RWPE2 (cell line): ENCODE measurements around the gene RIMS1.

Experiments used
- ATAC-seq: fragments of 200-7000 bp; cut with Tn5 transposase; 3 replicates; pipeline ENCODE4 v1.9.1; 2021; ENCODE audit warnings: low read depth
- DNase-seq: peaks from one replicate; pipeline ENCODE4 v3.0.0-alpha.2; 2020; ENCODE audit warnings: low spot score
- H3K27ac ChIP-seq: fragments of 450-650 bp; 2 replicates; pipeline ENCODE4 v1.5.1; 2017; ENCODE audit warnings: mild to moderate bottlenecking; ENCODE audit not compliant: poor library complexity, severe bottlenecking
- H3K27me3 ChIP-seq: fragments of 250-450 bp; sonication (Bioruptor Pico); 2 replicates; pipeline ENCODE4 v1.5.1; 2021; ENCODE audit warnings: mild to moderate bottlenecking, moderate library complexity; ENCODE audit not compliant: insufficient read depth, poor library complexity, severe bottlenecking
- H3K36me3 ChIP-seq: fragments of 250-450 bp; sonication (Bioruptor Pico); 2 replicates; pipeline ENCODE4 v1.5.1; 2020; ENCODE audit warnings: low read depth, mild to moderate bottlenecking, moderate library complexity
- H3K4me1 ChIP-seq: fragments of 250-450 bp; sonication (Bioruptor Pico); 2 replicates; pipeline ENCODE4 v1.5.1; 2021; ENCODE audit warnings: mild to moderate bottlenecking, moderate library complexity; ENCODE audit not compliant: insufficient read depth, poor library complexity, severe bottlenecking
- H3K4me3 ChIP-seq: fragments of 250-450 bp; sonication (Bioruptor Pico); 2 replicates; pipeline ENCODE4 v1.5.1; 2021; ENCODE audit warnings: mild to moderate bottlenecking, moderate library complexity; ENCODE audit not compliant: severe bottlenecking
- H3K9me3 ChIP-seq: fragments of 250-450 bp; sonication (Bioruptor Pico); 2 replicates; pipeline ENCODE4 v1.5.1; 2021; ENCODE audit warnings: mild to moderate bottlenecking, moderate library complexity; ENCODE audit not compliant: severe bottlenecking
- CTCF ChIP-seq: fragments of 450-650 bp; IDR thresholded peaks from one replicate; pipeline ENCODE4 v1.5.1; 2017; ENCODE audit warnings: mild to moderate bottlenecking, moderate library complexity; ENCODE audit not compliant: poor library complexity, severe bottlenecking

Gene RIMS1

DNA sequence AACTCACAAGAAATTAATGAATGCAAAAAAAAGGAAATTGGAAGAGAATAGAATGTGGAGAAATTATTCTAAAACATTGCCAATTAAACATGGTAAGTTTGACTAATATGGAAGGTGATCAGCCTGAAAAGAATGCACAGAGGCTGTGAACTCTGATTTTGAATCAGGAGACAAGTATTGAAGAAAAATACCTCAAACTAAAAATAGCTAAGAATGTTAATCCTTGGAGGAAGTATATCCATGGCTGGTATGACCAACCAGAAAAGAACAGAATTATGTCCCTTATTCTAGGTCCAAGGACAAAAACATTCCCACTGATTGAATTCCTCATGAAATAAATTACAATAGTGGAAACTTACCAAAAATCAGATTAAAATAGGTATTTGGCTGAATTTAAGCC lies 7.3 kb upstream of the RIMS1 start:
- Histone ChIP-seq H3K27ac (no peak overlapping the region), H3K4me1 (no peaks in the 10 kb centered on the region), H3K4me3 (no peak overlapping the region), H3K27me3 (peaks cover 5% of the 10 kb centered on the region), H3K9me3 (no peaks in the 10 kb centered on the region), H3K36me3 (no peaks in the 10 kb centered on the region)
- DNase-seq (no peak), ATAC-seq (no peak)
- TF ChIP-seq CTCF = no peak

DNA sequence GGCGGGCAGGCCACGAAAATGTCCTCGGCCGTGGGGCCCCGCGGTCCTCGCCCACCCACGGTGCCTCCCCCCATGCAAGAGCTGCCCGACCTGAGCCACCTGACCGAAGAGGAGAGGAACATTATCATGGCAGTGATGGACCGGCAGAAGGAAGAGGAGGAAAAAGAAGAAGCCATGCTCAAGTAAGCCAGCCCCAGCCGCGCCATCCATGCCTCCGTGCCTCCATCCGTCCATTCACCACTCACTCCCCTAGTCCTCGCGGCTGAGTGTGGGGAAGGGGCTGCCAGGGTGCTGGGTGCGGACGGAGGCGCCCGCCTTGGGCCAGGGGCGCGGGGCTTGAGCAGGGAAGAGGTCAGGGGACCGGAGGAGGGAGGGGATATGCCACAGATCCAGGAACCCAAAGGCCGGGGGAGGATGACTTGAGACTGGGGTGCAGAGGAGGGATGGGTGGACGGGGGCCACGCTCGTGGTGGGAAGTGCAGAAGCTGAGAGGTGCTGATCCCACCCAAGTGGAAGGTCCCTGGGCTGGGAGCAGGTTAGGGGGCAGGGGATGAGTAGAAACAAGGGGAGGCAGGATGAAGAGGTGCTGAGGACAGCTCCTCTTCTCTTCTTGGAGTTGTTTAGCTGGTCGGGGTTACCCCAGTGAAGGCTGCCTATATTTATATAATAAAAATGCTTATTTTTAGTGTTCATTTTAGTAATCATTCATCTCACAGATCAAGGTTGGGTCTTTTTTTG lies 825 bp downstream of the RIMS1 start:
- H3K27ac ChIP-seq = no peak overlapping the region
- TF ChIP-seq CTCF = no peak
- H3K4me3 ChIP-seq = no peak overlapping the region
- H3K36me3 ChIP-seq = no peaks in the 10 kb centered on the region
- peak; percentile 19; the same call in 1 of the 3 replicates for ATAC-seq
- no peaks in the 10 kb centered on the region for H3K9me3 ChIP-seq
- peaks cover 71% of the 10 kb centered on the region for H3K27me3 ChIP-seq
- DNase-seq = no peak
- no peaks in the 10 kb centered on the region for H3K4me1 ChIP-seq

GRCh38 chr6:71887744-71888230 lies 1.4 kb downstream of the RIMS1 start:
- ATAC-seq (no peak), DNase-seq (no peak)
- no peaks in the 10 kb centered on the region for H3K4me1 ChIP-seq
- no peak for TF ChIP-seq CTCF
- H3K27ac ChIP-seq = no peak overlapping the region
- H3K27me3 ChIP-seq = peaks cover 72% of the 10 kb centered on the region
- no peaks in the 10 kb centered on the region for H3K36me3 ChIP-seq
- H3K4me3 ChIP-seq = no peak overlapping the region
- H3K9me3 ChIP-seq = no peaks in the 10 kb centered on the region

DNA sequence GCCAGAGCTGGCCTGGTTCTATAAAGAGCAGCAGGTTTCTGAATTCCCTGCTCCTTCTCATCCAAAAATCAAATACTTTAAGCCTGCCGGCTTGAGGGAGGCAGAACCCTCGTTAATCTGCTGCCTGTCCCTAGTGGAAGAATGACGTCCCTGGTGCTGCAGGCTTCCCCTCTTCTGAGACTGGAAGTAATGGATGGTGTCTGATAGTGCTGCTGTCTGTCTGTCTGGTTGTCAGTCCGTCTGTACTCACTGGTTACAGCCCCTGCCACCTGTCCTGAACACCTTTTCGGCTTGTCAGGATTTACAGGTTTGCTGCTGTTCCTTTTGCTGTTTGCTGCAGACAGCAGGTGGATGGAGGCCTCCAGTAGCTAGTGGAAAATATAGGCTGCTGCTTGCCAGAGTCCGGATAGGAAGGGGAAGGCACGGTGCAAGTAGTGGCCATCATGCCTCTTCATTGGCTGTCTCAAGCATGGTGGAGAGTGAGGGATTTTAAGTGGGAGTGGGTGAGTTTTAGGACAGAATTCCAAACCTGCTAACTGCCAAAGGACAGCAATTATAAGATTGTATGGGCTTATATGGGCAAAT lies 2.5 kb downstream of the RIMS1 start:
- ATAC-seq (no peak), DNase-seq (no peak)
- no peak for TF ChIP-seq CTCF
- no peaks in the 10 kb centered on the region for H3K4me1 ChIP-seq
- no peaks in the 10 kb centered on the region for H3K9me3 ChIP-seq
- H3K4me3 ChIP-seq = no peak overlapping the region
- H3K27ac ChIP-seq = no peak overlapping the region
- H3K36me3 ChIP-seq = no peaks in the 10 kb centered on the region
- H3K27me3 ChIP-seq = peaks cover 69% of the 10 kb centered on the region

DNA sequence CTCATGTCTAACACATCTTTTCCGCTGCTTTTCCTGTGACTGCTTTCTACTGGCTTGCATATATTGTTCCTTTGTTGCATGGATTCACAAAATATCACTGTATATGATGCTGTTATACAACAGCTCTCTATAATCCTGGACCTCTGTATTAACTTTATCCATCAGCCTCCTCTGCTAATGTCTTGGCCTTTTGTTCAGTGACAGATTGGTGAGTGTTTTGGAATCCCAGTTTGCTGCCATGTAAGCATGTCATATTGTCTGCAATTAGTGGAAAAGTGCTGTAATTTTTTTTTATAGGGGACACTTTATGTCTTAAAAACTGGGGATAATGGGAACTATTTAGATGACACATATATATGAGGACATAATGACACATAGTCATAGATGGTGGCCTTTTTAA lies 3.0 kb downstream of the RIMS1 start:
- H3K4me3 ChIP-seq = no peak overlapping the region
- no peaks in the 10 kb centered on the region for H3K4me1 ChIP-seq
- H3K27me3 ChIP-seq = peaks cover 66% of the 10 kb centered on the region
- DNase-seq = no peak
- TF ChIP-seq CTCF = no peak
- H3K36me3 ChIP-seq = no peaks in the 10 kb centered on the region
- no peaks in the 10 kb centered on the region for H3K9me3 ChIP-seq
- no peak overlapping the region for H3K27ac ChIP-seq
- no peak for ATAC-seq
